Lower lobe of right lung (tissue), 2 donors: ENCODE measurements around the gene GALNT13. TPM values are rescaled to one million over a fixed set of nuclear protein-coding genes. Genes with fewer than 3 reads are reported as not detected.

Experiments
- ATAC-seq, 2 donors: fragments of 200-7000 bp; cut with Tn5 transposase; one replicate each; pipeline ENCODE4 v1.9.1; 2020 to 2022; ENCODE audit warnings: mild to moderate bottlenecking in 2 of 2, moderate library complexity in 2 of 2
- DNase-seq: peaks from one replicate; pipeline ENCODE4 v3.0.0-alpha.2; 2020
- H3K27ac ChIP-seq: fragments of 200-600 bp; one replicate; pipeline ENCODE4 v1.8.0; 2022
- H3K27me3 ChIP-seq: fragments of 200-600 bp; one replicate; pipeline ENCODE4 v1.8.0; 2022; ENCODE audit warnings: low read depth
- H3K36me3 ChIP-seq: fragments of 200-600 bp; one replicate; pipeline ENCODE4 v1.8.0; 2022; ENCODE audit warnings: mild to moderate bottlenecking
- H3K4me1 ChIP-seq: fragments of 200-600 bp; one replicate; pipeline ENCODE4 v1.8.0; 2022
- H3K4me3 ChIP-seq: fragments of 200-600 bp; one replicate; pipeline ENCODE4 v1.8.0; 2022; ENCODE audit warnings: mild to moderate bottlenecking
- H3K9me3 ChIP-seq: fragments of 200-600 bp; one replicate; pipeline ENCODE4 v1.8.0; 2022
- CTCF ChIP-seq: fragments of 200-600 bp; IDR thresholded peaks from one replicate; pipeline ENCODE4 v1.8.0; 2022; ENCODE audit warnings: antibody characterized with exemption, mild to moderate bottlenecking
- intact Hi-C: fragments of 100-400 bp; cut with DNase I; formaldehyde crosslinking; loops from one replicate; pipeline ENCODE4 v1.11.0; 2022
- total RNA-seq: library from RNA; stranded (reverse); fragmentation: NEBNext Ultra II Directional; extraction: Animal tissue kit (Norgen Biotek cat#: 25700); gene quantifications from one replicate; pipeline ENCODE4 v1.2.1, GENCODE V29; 2021
- donor health status: DM: no; HTN: yes; CAD: no; lungs with severe emphysema.

GALNT13 gene
- total RNA-seq, 1 donor from 2014 or later: 2.4 TPM

- no peaks in the 10 kb centered on the region for H3K27me3 ChIP-seq
- no peaks in the 10 kb centered on the region for H3K36me3 ChIP-seq
- no peak for TF ChIP-seq CTCF
- ATAC-seq (no peak), DNase-seq (no peak)
- no peaks in the 10 kb centered on the region for H3K9me3 ChIP-seq
- intact Hi-C loops: no loop called here
- H3K4me3 ChIP-seq: no peak overlapping the region
- no peaks in the 10 kb centered on the region for H3K4me1 ChIP-seq
- no peak overlapping the region for H3K27ac ChIP-seq
These were observed 177.8 kb downstream of the GALNT13 start for GRCh38 chr2:154049561-154049960.

- Histone ChIP-seq H3K4me3 (no peak overlapping the region), H3K27ac (no peak overlapping the region), H3K9me3 (no peaks in the 10 kb centered on the region), H3K27me3 (no peaks in the 10 kb centered on the region), H3K4me1 (no peaks in the 10 kb centered on the region), H3K36me3 (no peaks in the 10 kb centered on the region)
- no peak for DNase-seq
- no peak for TF ChIP-seq CTCF
- ATAC-seq: no peak
- intact Hi-C loops: no loop called here
These were observed 195.4 kb downstream of the GALNT13 start for GRCh38 chr2:154067124-154067523.

GRCh38 chr2:154078926-154079325, 207.2 kb downstream of the GALNT13 start:
- no peak overlapping the region for H3K27ac ChIP-seq
- ATAC-seq (no peak), DNase-seq (no peak)
- no peaks in the 10 kb centered on the region for H3K9me3 ChIP-seq
- no peaks in the 10 kb centered on the region for H3K36me3 ChIP-seq
- H3K4me3 ChIP-seq: no peak overlapping the region
- no peaks in the 10 kb centered on the region for H3K4me1 ChIP-seq
- intact Hi-C loops: no loop called here
- no peaks in the 10 kb centered on the region for H3K27me3 ChIP-seq
- TF ChIP-seq CTCF: no peak

GRCh38 chr2:154092571-154092970, 220.8 kb downstream of the GALNT13 start:
- no peaks in the 10 kb centered on the region for H3K27me3 ChIP-seq
- intact Hi-C loops: no loop called here
- H3K27ac ChIP-seq: no peak overlapping the region
- ATAC-seq: no peak
- no peaks in the 10 kb centered on the region for H3K9me3 ChIP-seq
- TF ChIP-seq CTCF: no peak
- no peaks in the 10 kb centered on the region for H3K4me1 ChIP-seq
- DNase-seq: no peak
- no peak overlapping the region for H3K4me3 ChIP-seq
- H3K36me3 ChIP-seq: no peaks in the 10 kb centered on the region

- H3K4me1 ChIP-seq: no peaks in the 10 kb centered on the region
- no peak for TF ChIP-seq CTCF
These were observed 222.1 kb downstream of the GALNT13 start for GRCh38 chr2:154093856-154094255.

GRCh38 chr2:154097833-154098398, 226.2 kb downstream of the GALNT13 start:
- H3K27me3 ChIP-seq: no peaks in the 10 kb centered on the region
- intact Hi-C loops: no loop called here

More at GRCh38 chr2:154093856-154094255, 222.1 kb downstream of the GALNT13 start:
- H3K4me3 ChIP-seq: no peak overlapping the region
- no peaks in the 10 kb centered on the region for H3K27me3 ChIP-seq
- no peaks in the 10 kb centered on the region for H3K36me3 ChIP-seq
- intact Hi-C loops: no loop called here
- H3K9me3 ChIP-seq: no peaks in the 10 kb centered on the region
- ATAC-seq (no peak), DNase-seq (no peak)
- no peak overlapping the region for H3K27ac ChIP-seq

More at GRCh38 chr2:154097833-154098398, 226.2 kb downstream of the GALNT13 start:
- Histone ChIP-seq H3K27ac (no peak overlapping the region), H3K4me1 (no peaks in the 10 kb centered on the region), H3K36me3 (no peaks in the 10 kb centered on the region), H3K4me3 (no peak overlapping the region), H3K9me3 (no peaks in the 10 kb centered on the region)
- DNase-seq (no peak), ATAC-seq (no peak)
- no peak for TF ChIP-seq CTCF
